ENCODE measurements around the gene RCAN1.

GRCh38 chr21:34621434-34622350 is 6.8 kb upstream of the RCAN1 start:
- TF ChIP-seq, protein P1, sequence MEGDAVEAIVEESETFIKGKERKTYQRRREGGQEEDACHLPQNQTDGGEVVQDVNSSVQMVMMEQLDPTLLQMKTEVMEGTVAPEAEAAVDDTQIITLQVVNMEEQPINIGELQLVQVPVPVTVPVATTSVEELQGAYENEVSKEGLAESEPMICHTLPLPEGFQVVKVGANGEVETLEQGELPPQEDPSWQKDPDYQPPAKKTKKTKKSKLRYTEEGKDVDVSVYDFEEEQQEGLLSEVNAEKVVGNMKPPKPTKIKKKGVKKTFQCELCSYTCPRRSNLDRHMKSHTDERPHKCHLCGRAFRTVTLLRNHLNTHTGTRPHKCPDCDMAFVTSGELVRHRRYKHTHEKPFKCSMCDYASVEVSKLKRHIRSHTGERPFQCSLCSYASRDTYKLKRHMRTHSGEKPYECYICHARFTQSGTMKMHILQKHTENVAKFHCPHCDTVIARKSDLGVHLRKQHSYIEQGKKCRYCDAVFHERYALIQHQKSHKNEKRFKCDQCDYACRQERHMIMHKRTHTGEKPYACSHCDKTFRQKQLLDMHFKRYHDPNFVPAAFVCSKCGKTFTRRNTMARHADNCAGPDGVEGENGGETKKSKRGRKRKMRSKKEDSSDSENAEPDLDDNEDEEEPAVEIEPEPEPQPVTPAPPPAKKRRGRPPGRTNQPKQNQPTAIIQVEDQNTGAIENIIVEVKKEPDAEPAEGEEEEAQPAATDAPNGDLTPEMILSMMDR (IDR thresholded peaks at IDR 0.05) = no peak
- no peak for TF ChIP-seq POLR2A (IDR thresholded peaks at IDR 0.05)
